Measurements from ENCODE around the gene SIL1. TPM values are rescaled to one million over a fixed set of nuclear protein-coding genes. Genes with fewer than 3 reads are reported as not detected.

SIL1 gene
- total and polyA plus RNA-seq, 2 of the 4 experiments (the other 2 are of a cell fraction) = 56.1 to 66.0 TPM

- in situ Hi-C loops (cut with MboI; ENCODE audit: low sequenced_read_pairs) (no loop called here), dilution Hi-C loops (cut with HindIII; ENCODE audit: low sequenced_read_pairs, unreplicated experiment) (no loop called here), intact Hi-C loops (cut with micrococcal nuclease) (loop anchor here (5.0 kb wide), 1 partner anchor 342 kb away; no protein-coding TSS in a partner anchor)
- H2BK5ac ChIP-seq (ENCODE audit: low read depth, low read length, poor library complexity, severe bottlenecking) = no peak overlapping the region
- H3K27ac ChIP-seq (ENCODE audit: insufficient read depth, low read length) = no peak overlapping the region
- H3K36me3 ChIP-seq (ENCODE audit: control insufficient read depth, insufficient read depth, low read length) = peaks cover 26% of the 10 kb centered on the region
- H2BK20ac ChIP-seq (ENCODE audit: low read depth, low read length) = no peak overlapping the region
- no peak overlapping the region for H3K4me3 ChIP-seq (ENCODE audit: insufficient read depth, low read depth, low read length)
- no peak overlapping the region for H2AFZ ChIP-seq (replicated peaks; ENCODE audit: low read length, poor library complexity)
- H3K9me1 ChIP-seq (ENCODE audit: insufficient read depth, low read length) = peaks cover 12% of the 10 kb centered on the region; the same call in 1 of the 2 replicates
- H3K4ac ChIP-seq (ENCODE audit: low read depth, low read length) = no peak overlapping the region
- H3K56ac ChIP-seq (ENCODE audit: extremely low read depth, insufficient read depth, low read length) = no peak overlapping the region
- no peak overlapping the region for H2BK120ac ChIP-seq (ENCODE audit: low read depth, low read length)
- H4K91ac ChIP-seq (ENCODE audit: insufficient read depth, low read depth, low read length) = no peak overlapping the region
- no peak overlapping the region for H3K23ac ChIP-seq (ENCODE audit: low read depth, low read length)
- peaks cover 15 to 59% of the 10 kb centered on the region in 2 experiments for H3K79me1 ChIP-seq (ENCODE audit: low read depth in 1 of 2, low read length in 2 of 2)
- H3K9me3 ChIP-seq (ENCODE audit: control insufficient read depth, insufficient read depth, low read length) = no peaks in the 10 kb centered on the region
- no TSS peak for BruUV-seq (replicated peaks)
- H3K9ac ChIP-seq (ENCODE audit: low read depth, low read length) = no peak overlapping the region
- no peaks in the 10 kb centered on the region; the same call in 1 of the 2 replicates for H3K4me1 ChIP-seq (ENCODE audit: control insufficient read depth, insufficient read depth, low read length)
- DNase-seq (no peak), ATAC-seq (ENCODE audit: low read depth) (no peak)
- H4K20me1 ChIP-seq (ENCODE audit: insufficient read depth, low read length) = peaks cover 9% of the 10 kb centered on the region; the same call in 1 of the 2 replicates
- no peak overlapping the region for H3K14ac ChIP-seq (replicated peaks; ENCODE audit: low read depth, low read length)
- H4K8ac ChIP-seq (ENCODE audit: low read depth in 2 of 2, low read length in 2 of 2) = no peak overlapping the region
- ChIA-PET POLR2A (ENCODE audit: unreplicated experiment) (no interaction called here), CTCF (no interaction called here)
- H3K18ac ChIP-seq (ENCODE audit: low read depth, low read length) = no peak overlapping the region
- H3K4me2 ChIP-seq (ENCODE audit: low read depth, low read length) = no peak overlapping the region
- no peak for TF ChIP-seq RAD21 (IDR thresholded peaks at IDR 0.05; ENCODE audit: low read length)
- no peak for TF ChIP-seq MAFK (IDR thresholded peaks at IDR 0.05; ENCODE audit: low read depth, low read length)
- no peak for TF ChIP-seq MAZ (IDR thresholded peaks at IDR 0.05; ENCODE audit: borderline replicate concordance, low read depth, low read length)
- no peak for TF ChIP-seq CEBPB (IDR thresholded peaks at IDR 0.05; ENCODE audit: low read depth, low read length)
- no peak for TF ChIP-seq ELK1 (IDR thresholded peaks at IDR 0.05; ENCODE audit: borderline replicate concordance, low read depth, low read length)
- TF ChIP-seq MXI1 (IDR thresholded peaks at IDR 0.05; ENCODE audit: borderline replicate concordance, low read depth, low read length) = no peak
- TF ChIP-seq POLR2A (IDR thresholded peaks at IDR 0.05; ENCODE audit: low read depth, low read length) = no peak
- TF ChIP-seq BHLHE40 (IDR thresholded peaks at IDR 0.05; ENCODE audit: low read depth, low read length) = no peak
- no peak for TF ChIP-seq RFX5 (IDR thresholded peaks at IDR 0.05; ENCODE audit: low read depth, low read length)
- no peak for TF ChIP-seq CHD1 (IDR thresholded peaks at IDR 0.05; ENCODE audit: low read depth, low read length)
- no peak for TF ChIP-seq USF2 (IDR thresholded peaks at IDR 0.05; ENCODE audit: low read depth, low read length)
- no peak for TF ChIP-seq RCOR1 (IDR thresholded peaks at IDR 0.05; ENCODE audit: insufficient replicate concordance, low read length)
- TF ChIP-seq FOS (IDR thresholded peaks at IDR 0.05; ENCODE audit: low read depth, low read length) = no peak
- no peak for TF ChIP-seq NFE2L2 (IDR thresholded peaks at IDR 0.05; ENCODE audit: low read depth, low read length)
- no peak for TF ChIP-seq SMC3 (IDR thresholded peaks at IDR 0.05; ENCODE audit: low read depth, low read length)
- TF ChIP-seq CTCF (conservative IDR thresholded peaks at IDR 0.05; ENCODE audit: low read depth, low read length) = no peak
- H2BK15ac ChIP-seq (ENCODE audit: low read depth, low read length) = no peak overlapping the region
- H2AK9ac ChIP-seq (replicated peaks; ENCODE audit: low read depth, low read length, poor library complexity) = no peak overlapping the region
- H2AK5ac ChIP-seq (ENCODE audit: low read depth, low read length) = no peak overlapping the region
- H4K5ac ChIP-seq (ENCODE audit: low read depth, low read length) = no peak overlapping the region
- WGBS, 2 experiments (ENCODE audit: extremely low coverage in 2 of 2, insufficient read length in 1 of 2) = 94% methylated on average over 5 of the region's 8 CpGs; no CpG with 5 or more reads in 1 of the 2 experiments
- H3K27me3 ChIP-seq (ENCODE audit: control insufficient read depth, insufficient read depth, low read length) = no peaks in the 10 kb centered on the region
Measured at GRCh38 chr5:138920181-138920580, 278.0 kb downstream of the SIL1 start.
